OCI-LY1 (cell line): ENCODE measurements around the gene CCDC127.
"Not testable (repeated sequence)": the region's sequence is repeated elsewhere in the genome, so short reads cannot be mapped to it uniquely, and the experiment has no call there.

Source experiments
- H2AFZ ChIP-seq: fragments of 200-600 bp; sonication (generic), shearing (Covaris generic); 2 replicates; pipeline ENCODE4 v1.6.0; 2014; ENCODE audit warnings: antibody characterized with exemption, mild to moderate bottlenecking, low read length
- H3F3A ChIP-seq: fragments of 200-600 bp; sonication (generic), shearing (Covaris generic); 2 replicates; pipeline ENCODE4 v1.6.0; 2014; ENCODE audit warnings: mild to moderate bottlenecking, antibody characterized with exemption, low read length, moderate library complexity; ENCODE audit not compliant: insufficient read depth
- H3K27ac ChIP-seq: fragments of 200-600 bp; sonication (generic); 2 replicates; pipeline ENCODE4 v1.5.1; 2014; ENCODE audit warnings: low read length, mixed run types, mild to moderate bottlenecking, low read depth; ENCODE audit not compliant: poor library complexity, severe bottlenecking
- H3K27me3 ChIP-seq: fragments of 200-600 bp; sonication (generic); 2 replicates; pipeline ENCODE4 v1.6.0; 2014; ENCODE audit warnings: antibody characterized with exemption, mild to moderate bottlenecking, low read length, moderate library complexity; ENCODE audit not compliant: insufficient read depth
- H3K36me3 ChIP-seq: fragments of 200-600 bp; sonication (generic); 2 replicates; pipeline ENCODE4 v1.6.1; 2014; ENCODE audit warnings: mild to moderate bottlenecking, antibody characterized with exemption, low read length, moderate library complexity, mixed read lengths; ENCODE audit not compliant: insufficient read depth
- H3K4me1 ChIP-seq: fragments of 200-600 bp; sonication (generic); 2 replicates; pipeline ENCODE4 v1.5.1; 2014; ENCODE audit warnings: mild to moderate bottlenecking, low read length, moderate library complexity; ENCODE audit not compliant: insufficient read depth, severe bottlenecking
- H3K4me2 ChIP-seq: fragments of 200-600 bp; sonication (generic), shearing (Covaris generic); 2 replicates; pipeline ENCODE4 v1.6.1; 2014; ENCODE audit warnings: low read length
- H3K4me3 ChIP-seq: fragments of 200-600 bp; sonication (generic); 2 replicates; pipeline ENCODE4 v1.5.1; 2014; ENCODE audit warnings: low read length, low read depth, mild to moderate bottlenecking, mixed read lengths; ENCODE audit not compliant: poor library complexity, severe bottlenecking
- H3K79me2 ChIP-seq: fragments of 200-600 bp; shearing (Covaris generic); 2 replicates; pipeline ENCODE4 v1.6.1; 2016; ENCODE audit warnings: mixed run types, low read length, mixed read lengths; ENCODE audit not compliant: insufficient read depth
- H3K9ac ChIP-seq: fragments of 200-600 bp; sonication (generic), shearing (Covaris generic); 2 replicates; pipeline ENCODE4 v1.6.1; 2014; ENCODE audit warnings: mild to moderate bottlenecking, low read length, mixed read lengths
- H3K9me2 ChIP-seq: fragments of 200-600 bp; sonication (generic), shearing (Covaris generic); 2 replicates; pipeline ENCODE4 v1.6.1; 2014; ENCODE audit warnings: low read depth, mild to moderate bottlenecking, low read length, mixed read lengths
- H3K9me3 ChIP-seq: fragments of 200-600 bp; shearing (Covaris generic); 2 replicates; pipeline ENCODE4 v1.6.1; 2014; ENCODE audit warnings: low read length, mixed read lengths
- H4K20me1 ChIP-seq: fragments of 200-600 bp; sonication (generic), shearing (Covaris generic); 2 replicates; pipeline ENCODE4 v1.6.0; 2016; ENCODE audit warnings: mild to moderate bottlenecking, low read length; ENCODE audit not compliant: insufficient read depth
- EZH2 ChIP-seq: fragments of 200-600 bp; sonication (generic), shearing (Covaris generic); IDR thresholded peaks from 2 replicates; pipeline ENCODE4 v1.8.0; 2017; ENCODE audit warnings: borderline replicate concordance, mixed run types, mild to moderate bottlenecking, antibody characterized with exemption, low read length, moderate library complexity, mixed read lengths
- TF ChIP-seq, protein P1 (sequence below): fragments of 200-600 bp; sonication (generic), shearing (Covaris generic); IDR thresholded peaks from 2 replicates; pipeline ENCODE4 v1.5.1; 2017; ENCODE audit warnings: mild to moderate bottlenecking, antibody characterized with exemption, low read length, moderate library complexity, mixed read lengths

The CCDC127 gene

DNA sequence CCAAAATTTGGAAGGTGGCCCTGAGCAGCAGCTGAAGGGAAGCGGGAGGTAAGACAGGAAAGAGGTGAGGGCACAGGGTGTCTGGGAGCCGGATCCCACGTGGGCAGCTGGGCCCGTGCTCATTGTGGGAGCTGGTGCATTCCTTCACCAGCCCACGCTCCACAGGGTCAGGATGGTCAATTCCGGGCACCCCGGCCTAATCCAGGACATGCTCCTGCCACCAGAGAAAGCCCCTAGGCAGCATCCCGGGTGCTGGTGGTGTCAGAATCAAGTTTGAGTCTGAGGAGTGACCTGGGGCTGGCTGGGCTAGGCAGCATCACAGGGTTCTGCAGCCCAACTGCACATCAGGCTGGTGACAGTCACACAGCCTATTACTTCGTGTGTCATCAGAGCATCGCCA lies 46.4 kb upstream of the CCDC127 start:
- no peaks in the 10 kb centered on the region for H3K27me3 ChIP-seq
- H3K9ac ChIP-seq = no peak overlapping the region
- H3K27ac ChIP-seq = no peak overlapping the region
- peaks cover 16% of the 10 kb centered on the region for H3K36me3 ChIP-seq
- H4K20me1 ChIP-seq = no peaks in the 10 kb centered on the region
- no peaks in the 10 kb centered on the region for H3K79me2 ChIP-seq
- H3K4me2 ChIP-seq = no peak overlapping the region
- H3K9me3 ChIP-seq = no peaks in the 10 kb centered on the region
- no peaks in the 10 kb centered on the region for H3K4me1 ChIP-seq
- H3K4me3 ChIP-seq = no peak overlapping the region
- no peak overlapping the region for H2AFZ ChIP-seq
- no peaks in the 10 kb centered on the region for H3F3A ChIP-seq
- TF ChIP-seq, protein P1, sequence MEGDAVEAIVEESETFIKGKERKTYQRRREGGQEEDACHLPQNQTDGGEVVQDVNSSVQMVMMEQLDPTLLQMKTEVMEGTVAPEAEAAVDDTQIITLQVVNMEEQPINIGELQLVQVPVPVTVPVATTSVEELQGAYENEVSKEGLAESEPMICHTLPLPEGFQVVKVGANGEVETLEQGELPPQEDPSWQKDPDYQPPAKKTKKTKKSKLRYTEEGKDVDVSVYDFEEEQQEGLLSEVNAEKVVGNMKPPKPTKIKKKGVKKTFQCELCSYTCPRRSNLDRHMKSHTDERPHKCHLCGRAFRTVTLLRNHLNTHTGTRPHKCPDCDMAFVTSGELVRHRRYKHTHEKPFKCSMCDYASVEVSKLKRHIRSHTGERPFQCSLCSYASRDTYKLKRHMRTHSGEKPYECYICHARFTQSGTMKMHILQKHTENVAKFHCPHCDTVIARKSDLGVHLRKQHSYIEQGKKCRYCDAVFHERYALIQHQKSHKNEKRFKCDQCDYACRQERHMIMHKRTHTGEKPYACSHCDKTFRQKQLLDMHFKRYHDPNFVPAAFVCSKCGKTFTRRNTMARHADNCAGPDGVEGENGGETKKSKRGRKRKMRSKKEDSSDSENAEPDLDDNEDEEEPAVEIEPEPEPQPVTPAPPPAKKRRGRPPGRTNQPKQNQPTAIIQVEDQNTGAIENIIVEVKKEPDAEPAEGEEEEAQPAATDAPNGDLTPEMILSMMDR = no peak
- TF ChIP-seq EZH2 = no peak
- no peaks in the 10 kb centered on the region for H3K9me2 ChIP-seq

DNA sequence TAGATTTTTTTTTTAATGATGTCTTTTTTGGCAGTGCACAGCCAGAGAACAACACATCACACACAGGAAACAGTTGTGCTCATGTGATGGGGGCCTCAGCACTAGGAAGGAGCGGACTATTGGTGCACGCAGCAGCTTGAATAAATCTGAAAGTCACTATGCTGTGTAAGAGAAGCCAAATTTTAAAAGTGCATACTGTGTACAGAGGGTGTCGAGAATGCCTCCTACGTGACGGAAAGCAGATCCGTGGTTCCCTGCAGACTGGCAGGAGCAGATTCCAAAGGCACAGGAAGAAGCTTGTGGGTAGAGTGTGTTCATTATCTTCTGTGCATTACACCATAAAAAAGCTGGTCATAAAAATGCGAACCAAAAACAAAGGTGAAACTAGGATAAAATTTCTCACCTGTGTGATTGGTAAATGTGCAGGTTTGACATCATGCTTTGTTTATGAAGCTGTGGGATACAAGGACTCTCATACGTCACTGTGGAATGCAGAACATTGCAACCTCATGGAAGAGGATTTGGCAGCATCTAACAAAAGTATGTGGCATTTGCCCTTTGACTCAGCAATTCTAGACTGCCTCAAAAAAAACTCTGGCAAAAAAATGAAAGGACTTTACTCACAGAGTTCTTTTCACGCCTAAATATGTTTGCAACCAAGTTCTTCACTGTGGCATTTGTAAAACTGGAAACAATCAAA lies 45.5 kb upstream of the CCDC127 start:
- not testable (repeated sequence) for H3K9me3 ChIP-seq, H3K9me2 ChIP-seq, H3K27ac ChIP-seq, H3F3A ChIP-seq, H2AFZ ChIP-seq, H3K9ac ChIP-seq, H3K79me2 ChIP-seq, H4K20me1 ChIP-seq, H3K4me3 ChIP-seq, H3K4me1 ChIP-seq, H3K4me2 ChIP-seq, H3K27me3 ChIP-seq
- peaks cover 16% of the 10 kb centered on the region for H3K36me3 ChIP-seq

DNA sequence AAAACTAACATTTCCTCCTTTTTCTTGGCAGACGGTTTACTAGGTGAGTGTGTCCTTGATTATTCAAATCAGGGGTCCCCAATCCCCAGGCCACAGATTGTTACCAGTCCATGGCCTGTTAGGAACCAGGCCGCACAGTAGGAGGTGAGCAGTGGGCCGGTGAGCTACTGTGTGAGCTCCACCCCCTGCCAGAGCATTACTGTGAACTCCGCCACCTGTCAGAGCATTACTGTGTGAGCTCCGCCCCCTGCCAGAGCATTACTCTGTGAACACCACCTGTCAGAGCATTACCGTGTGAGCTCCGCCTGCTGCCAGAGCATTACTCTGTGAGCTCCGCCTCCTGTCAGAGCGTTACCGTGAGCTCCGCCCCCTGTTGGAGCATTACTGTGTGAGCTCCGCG lies 39.2 kb upstream of the CCDC127 start:
- peaks cover 47% of the 10 kb centered on the region for H3K36me3 ChIP-seq
- no peak overlapping the region for H3K4me2 ChIP-seq
- TF ChIP-seq, protein P1 = no peak
- TF ChIP-seq EZH2 = no peak
- H3K9me3 ChIP-seq = no peaks in the 10 kb centered on the region
- H3K27ac ChIP-seq = no peak overlapping the region
- no peak overlapping the region for H2AFZ ChIP-seq
- H4K20me1 ChIP-seq = no peaks in the 10 kb centered on the region
- no peaks in the 10 kb centered on the region for H3K79me2 ChIP-seq
- no peaks in the 10 kb centered on the region for H3K27me3 ChIP-seq
- no peak overlapping the region for H3K4me3 ChIP-seq
- H3K9ac ChIP-seq = no peak overlapping the region
- peaks cover 3% of the 10 kb centered on the region for H3K4me1 ChIP-seq
- H3K9me2 ChIP-seq = no peaks in the 10 kb centered on the region
- no peaks in the 10 kb centered on the region for H3F3A ChIP-seq

DNA sequence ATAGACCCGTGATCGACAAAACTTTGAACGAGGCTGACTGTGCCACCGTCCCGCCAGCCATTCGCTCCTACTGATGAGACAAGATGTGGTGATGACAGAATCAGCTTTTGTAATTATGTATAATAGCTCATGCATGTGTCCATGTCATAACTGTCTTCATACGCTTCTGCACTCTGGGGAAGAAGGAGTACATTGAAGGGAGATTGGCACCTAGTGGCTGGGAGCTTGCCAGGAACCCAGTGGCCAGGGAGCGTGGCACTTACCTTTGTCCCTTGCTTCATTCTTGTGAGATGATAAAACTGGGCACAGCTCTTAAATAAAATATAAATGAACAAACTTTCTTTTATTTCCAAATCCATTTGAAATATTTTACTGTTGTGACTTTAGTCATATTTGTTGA lies 38.4 kb upstream of the CCDC127 start:
- not testable (repeated sequence) for H3K79me2 ChIP-seq, H3K27ac ChIP-seq, H2AFZ ChIP-seq, H3K4me1 ChIP-seq, H3K9me2 ChIP-seq, H3K9ac ChIP-seq, H3K9me3 ChIP-seq, H3F3A ChIP-seq, H3K4me2 ChIP-seq, H4K20me1 ChIP-seq, H3K27me3 ChIP-seq, H3K4me3 ChIP-seq
- peaks cover 55% of the 10 kb centered on the region for H3K36me3 ChIP-seq

DNA sequence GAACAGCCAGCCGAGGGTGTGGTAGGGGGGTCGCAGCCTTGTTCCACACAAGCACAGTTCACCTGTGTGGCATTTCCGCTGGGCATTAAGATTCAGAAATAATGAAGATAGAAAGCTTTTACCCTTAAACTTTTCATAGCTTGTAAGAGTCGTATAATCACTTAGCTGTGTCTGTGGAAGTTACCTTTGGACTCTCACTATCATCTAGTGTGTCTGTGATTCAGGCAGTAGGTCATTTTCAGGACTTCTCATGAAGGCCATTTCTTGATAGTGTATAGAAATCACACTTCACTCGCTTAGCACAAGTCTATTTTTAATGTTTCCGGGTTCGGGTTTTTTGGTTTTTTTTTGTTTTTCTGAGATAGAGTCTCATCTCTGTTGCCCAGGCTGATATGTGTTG lies 37.2 kb upstream of the CCDC127 start:
- not testable (repeated sequence) for H3K9ac ChIP-seq, H3K9me3 ChIP-seq, H3K4me3 ChIP-seq, H3K27me3 ChIP-seq, H3K4me1 ChIP-seq, H3K4me2 ChIP-seq, H4K20me1 ChIP-seq, H2AFZ ChIP-seq, H3F3A ChIP-seq, H3K9me2 ChIP-seq, H3K79me2 ChIP-seq, H3K27ac ChIP-seq
- peaks cover 57% of the 10 kb centered on the region for H3K36me3 ChIP-seq

DNA sequence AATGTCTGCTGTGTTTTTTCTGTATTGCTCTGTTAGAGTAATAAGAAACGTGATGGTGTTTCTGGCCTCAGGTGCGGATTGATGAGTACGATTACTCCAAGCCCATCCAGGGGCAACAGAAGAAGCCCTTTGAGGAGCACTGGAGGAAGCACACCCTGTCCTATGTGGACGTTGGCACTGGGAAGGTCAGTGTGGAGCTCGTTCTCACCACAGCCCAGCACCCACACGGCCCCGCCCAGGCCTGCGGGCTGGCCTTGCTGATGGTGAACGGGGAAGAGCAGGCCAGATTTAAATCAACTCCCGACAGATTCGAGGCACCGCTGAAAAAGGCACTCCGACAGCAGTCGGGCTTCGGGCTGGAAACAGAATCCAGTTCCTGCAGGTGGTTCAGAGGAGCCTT lies 36.4 kb upstream of the CCDC127 start:
- H3F3A ChIP-seq = not testable (repeated sequence)

More for the DNA sequence above, 36.4 kb upstream of the CCDC127 start:
- H3K9me3 ChIP-seq, H3K27me3 ChIP-seq, H3K9ac ChIP-seq, H3K4me3 ChIP-seq, H3K4me1 ChIP-seq, H3K9me2 ChIP-seq, H4K20me1 ChIP-seq, H3K4me2 ChIP-seq, H3K27ac ChIP-seq, H3K79me2 ChIP-seq, H2AFZ ChIP-seq: not testable (repeated sequence)
- H3K36me3 ChIP-seq = peaks cover 58% of the 10 kb centered on the region
